CD4-positive, alpha-beta T cell treated with Interleukin-12 subunit alpha and Interleukin-12 subunit beta, for 1 hour (primary cell): ENCODE data around the gene SLC50A1.
A peak's percentile ranks its signal among the peaks of the same experiment; 100 is the strongest.

Source experiments
- DNase-seq: peaks from one replicate; pipeline ENCODE4 v3.0.0-alpha.2; 2020

The SLC50A1 gene

GRCh38 chr1:155171836-155172731 is 36.4 kb downstream of the SLC50A1 start:
- no peak for DNase-seq

- peak; percentile 96 for DNase-seq
Observed at GRCh38 chr1:155172732-155173477, 37.3 kb downstream of the SLC50A1 start, which contains the start of gene KRTCAP2. KRTCAP2 (minus strand) TSS chr1:155173304; CDS start chr1:155173224, 80 bp downstream.

GRCh38 chr1:155173478-155174323 is 38.0 kb downstream of the SLC50A1 start, which contains the start of gene TRIM46:
TRIM46 (plus strand) TSS chr1:155173849; CDS start chr1:155173967, 118 bp downstream.
- peak; percentile 78 for DNase-seq

- DNase-seq = peak; percentile 76
Observed at GRCh38 chr1:155174324-155175280, 39.0 kb downstream of the SLC50A1 start.

- no peak for DNase-seq
Observed at GRCh38 chr1:155175281-155175926, 39.8 kb downstream of the SLC50A1 start.

DNA sequence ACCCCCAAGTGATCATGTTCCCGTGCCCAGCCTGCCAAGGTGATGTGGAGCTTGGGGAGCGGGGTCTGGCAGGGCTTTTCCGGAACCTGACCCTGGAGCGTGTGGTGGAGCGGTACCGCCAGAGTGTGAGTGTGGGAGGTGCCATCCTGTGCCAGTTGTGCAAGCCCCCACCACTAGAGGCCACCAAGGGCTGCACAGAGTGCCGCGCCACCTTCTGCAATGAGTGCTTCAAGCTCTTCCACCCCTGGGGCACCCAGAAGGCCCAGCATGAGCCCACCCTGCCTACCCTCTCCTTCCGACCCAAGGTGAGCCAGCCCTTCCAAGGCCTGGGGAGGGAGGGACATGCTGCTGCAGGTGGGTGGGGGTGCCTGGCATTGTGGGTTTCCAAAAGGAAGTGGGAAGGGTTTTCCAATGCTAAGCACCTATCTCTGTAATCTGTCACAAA is 40.3 kb downstream of the SLC50A1 start:
- peak; percentile 37 for DNase-seq

DNA sequence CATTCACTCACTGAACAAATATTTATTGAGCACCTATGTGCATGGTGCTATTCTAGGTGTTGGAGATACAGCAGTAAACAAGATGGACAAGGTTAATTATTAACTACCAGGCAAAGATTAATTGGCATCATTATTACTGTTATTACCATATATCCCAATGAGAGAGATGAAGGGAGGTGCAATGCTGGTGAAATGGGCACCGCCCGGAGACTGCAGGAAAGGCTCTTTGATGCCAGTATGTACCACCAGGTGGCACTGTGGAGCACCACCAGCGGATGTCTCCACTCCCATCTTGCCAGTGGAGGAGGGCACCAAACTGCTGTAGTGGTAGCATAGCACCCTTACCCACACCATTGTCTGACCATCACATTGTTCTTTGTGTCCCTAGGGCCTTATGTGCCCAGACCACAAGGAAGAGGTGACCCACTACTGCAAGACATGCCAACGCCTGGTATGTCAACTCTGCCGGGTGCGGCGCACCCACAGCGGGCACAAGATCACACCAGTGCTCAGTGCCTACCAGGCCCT is 41.0 kb downstream of the SLC50A1 start:
- DNase-seq = peak; percentile 87

DNA sequence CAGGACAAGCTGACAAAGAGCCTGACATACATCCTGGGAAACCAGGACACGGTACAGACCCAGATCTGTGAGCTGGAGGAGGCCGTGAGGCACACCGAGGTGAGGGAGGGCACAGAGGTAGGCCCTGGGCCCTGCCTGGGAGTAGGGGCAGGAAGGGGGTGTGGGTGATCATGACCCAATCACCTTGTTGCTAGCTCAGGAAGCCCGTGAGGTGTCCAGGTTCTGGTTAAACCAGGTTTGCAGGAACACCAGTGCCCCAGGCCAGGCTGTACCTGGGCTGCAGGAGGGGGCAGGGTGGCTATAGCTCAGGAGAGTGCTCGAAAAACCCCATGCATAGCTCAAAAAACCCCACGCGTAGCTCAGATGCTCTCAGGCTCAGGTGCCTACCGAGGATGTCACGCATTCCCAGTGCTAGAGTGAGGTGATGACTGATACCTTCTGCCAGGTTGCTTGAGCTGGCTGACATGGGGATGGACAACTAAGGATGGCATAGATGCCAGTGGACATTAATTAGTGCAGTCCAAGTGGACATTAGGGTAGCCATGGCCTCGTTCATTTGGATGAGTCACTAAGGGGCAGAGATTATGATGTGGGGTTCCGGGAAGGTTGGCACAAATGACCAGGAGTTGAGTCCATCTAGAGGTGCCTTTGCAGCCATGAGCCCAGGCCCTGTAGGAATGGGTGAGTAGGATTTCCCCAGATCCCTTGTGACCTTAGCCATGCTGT is 41.7 kb downstream of the SLC50A1 start:
- no peak for DNase-seq

DNA sequence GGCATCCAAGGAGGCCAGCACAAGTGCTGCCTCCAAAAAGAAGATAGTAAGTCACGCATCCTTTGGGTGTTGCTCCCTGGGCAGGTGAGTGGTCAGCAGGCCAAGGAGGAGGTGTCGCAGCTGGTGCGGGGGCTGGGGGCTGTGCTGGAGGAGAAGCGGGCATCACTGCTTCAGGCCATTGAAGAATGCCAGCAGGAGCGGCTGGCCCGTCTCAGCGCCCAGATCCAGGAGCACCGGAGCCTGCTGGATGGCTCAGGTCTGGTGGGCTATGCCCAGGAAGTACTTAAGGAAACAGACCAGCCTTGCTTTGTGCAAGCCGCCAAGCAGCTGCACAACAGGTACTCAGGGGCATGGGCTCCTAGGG is 42.2 kb downstream of the SLC50A1 start:
- DNase-seq = no peak

DNA sequence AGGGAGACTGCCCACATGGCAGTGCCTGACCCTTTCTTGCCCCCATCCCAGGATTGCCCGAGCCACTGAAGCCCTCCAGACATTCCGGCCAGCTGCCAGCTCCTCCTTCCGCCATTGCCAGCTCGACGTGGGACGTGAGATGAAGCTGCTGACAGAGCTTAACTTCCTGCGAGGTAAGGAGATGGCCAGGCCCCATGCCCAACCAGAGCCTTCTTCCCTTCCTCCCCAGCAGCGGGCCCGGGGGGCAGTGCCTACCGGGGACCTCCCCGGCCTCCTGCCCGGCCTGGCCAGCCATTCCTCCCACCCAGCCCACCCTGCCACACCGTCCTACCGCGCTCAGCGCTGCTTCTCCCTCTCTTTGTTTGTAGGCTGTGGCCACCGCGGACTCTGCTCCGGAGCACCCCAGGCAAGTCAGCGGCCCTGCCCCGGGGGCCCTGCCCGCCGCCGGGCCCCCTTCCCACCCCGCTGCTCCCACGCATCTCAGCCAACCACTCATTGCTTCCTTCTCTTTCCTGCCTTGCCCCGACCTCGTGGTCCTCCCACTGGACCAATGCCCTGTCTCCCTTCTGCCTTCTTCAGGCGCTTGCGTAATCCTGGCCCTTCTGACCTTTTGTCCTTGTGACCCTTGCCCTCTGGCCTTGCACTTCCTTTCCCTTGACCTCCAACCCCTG is 42.9 kb downstream of the SLC50A1 start:
- no peak for DNase-seq

DNA sequence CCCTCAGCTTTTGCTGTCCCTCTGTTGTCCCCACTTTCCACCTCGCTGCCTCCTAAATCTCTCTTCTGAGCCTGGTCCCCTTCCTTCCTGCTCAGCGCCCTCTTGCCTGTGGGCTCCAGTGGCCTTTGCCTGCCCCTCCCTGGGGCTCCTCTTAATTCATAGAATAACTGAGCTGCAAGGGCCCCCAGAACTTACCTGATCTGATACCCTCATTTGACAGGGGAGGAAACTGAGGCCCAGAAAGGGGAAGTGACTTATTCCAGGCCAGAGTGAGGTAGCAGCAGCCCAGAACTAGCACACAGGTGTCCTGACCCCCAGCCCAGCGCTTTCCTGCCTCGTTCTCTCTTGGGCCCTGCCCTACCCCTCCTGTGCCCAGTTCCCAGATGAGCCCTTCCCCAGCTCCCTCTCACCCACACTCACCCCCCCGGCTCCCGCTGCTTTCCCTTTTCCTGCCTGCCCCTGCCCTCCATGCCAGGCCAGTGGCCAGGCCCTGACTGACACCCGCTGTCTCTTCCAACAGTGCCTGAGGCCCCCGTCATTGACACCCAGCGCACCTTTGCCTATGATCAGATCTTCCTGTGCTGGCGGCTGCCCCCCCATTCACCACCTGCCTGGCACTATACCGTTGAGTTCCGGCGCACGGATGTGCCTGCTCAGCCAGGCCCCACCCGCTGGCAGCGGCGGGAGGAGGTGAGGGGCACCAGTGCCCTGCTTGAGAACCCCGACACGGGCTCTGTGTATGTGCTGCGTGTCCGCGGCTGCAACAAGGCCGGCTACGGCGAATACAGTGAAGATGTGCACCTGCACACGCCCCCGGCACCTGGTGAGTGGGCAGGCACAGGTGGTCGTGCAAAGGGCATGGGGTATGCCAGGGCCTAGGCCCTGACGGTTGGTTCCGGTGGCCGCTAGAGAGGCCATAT is 43.7 kb downstream of the SLC50A1 start:
- no peak for DNase-seq

GRCh38 chr1:155181371-155182051 is 45.9 kb downstream of the SLC50A1 start:
- no peak for DNase-seq

DNA sequence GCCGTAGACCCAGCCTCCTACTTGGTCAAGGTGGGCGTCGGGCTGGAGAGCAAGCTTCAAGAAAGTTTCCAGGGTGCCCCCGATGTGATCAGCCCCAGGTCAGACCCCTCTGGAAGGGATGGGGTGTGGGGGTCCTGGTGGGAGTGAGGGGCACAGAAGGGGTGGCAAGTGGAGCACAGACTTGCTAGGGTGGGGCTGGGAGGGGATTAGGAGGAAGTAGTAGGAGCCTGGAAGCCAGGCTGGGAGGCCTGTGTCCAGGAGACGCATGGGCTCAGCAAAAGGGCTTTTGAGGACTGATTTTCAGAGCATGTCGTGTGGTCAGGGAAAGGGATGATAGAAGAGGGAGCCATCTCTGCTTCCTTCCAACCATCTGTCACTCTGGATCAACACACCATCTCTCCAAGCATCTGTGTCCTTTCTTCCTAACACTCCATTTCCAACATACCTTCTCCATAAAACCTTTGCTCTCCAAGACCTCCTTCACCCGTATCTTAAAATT is 46.4 kb downstream of the SLC50A1 start:
- no peak for DNase-seq

GRCh38 chr1:155183775-155184221 is 48.1 kb downstream of the SLC50A1 start:
- no peak for DNase-seq

GRCh38 chr1:155184351-155184811 is 48.7 kb downstream of the SLC50A1 start:
- DNase-seq = no peak

DNA sequence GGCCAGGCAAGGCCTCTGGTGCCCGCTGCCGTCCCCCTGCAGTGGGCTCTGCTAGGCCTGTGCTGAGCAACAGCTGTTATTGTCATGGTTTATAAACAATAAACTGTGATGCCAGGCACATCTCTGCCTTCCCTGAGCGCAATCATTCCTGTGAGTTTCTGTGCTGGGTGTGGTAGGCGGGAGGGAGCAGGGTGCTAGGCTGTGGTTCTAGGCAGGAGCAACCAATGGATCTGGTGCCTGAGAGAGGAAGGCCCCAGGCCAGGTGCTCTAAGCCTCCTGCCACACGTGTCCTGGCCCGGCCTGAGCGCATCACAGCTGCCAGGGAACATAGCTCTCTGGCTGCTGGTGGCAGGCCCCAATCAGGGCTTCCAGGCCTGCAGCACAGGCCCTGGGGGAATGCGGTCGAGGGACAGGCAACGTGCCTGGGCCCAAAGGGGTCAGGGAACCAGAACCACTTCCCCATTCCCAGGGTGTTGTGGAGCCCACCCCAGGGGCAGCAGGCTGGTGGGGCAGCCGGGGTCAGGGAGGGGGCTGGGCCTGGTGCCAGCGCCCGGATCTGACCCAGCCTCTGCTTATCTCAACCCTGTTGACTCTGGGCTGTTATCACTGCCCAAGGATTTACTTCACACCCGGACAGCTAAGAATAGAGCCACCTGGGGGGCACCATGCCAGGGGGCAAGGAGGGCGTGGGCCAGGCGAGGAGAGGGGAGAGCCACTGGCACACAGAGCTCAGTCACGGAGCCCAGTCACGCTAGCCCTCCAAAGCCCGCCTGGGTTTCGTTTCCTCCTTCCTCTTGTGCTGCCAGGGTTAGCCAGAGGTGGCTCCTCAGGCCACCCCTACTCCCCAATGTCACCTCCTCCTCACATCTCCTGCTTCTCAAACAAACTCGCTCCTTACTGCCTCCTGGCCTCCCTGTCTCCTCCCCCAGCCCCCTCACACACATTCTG is 49.5 kb downstream of the SLC50A1 start:
- no peak for DNase-seq
